HG02763 (cell line): Measurements from ENCODE around the gene CD33.

ENCODE experiments used
- ATAC-seq: cut with Tn5 transposase; IDR thresholded peaks from one replicate; pipeline ENCODE4 v1.9.1; 2021; ENCODE audit warnings: mild to moderate bottlenecking, moderate library complexity; ENCODE audit not compliant: unreplicated experiment

The CD33 gene

GRCh38 chr19:51258165-51259160, 33.6 kb downstream of the CD33 start:
- no peak for ATAC-seq

- no peak for ATAC-seq
Measured at GRCh38 chr19:51259348-51260245, 34.7 kb downstream of the CD33 start.

GRCh38 chr19:51263808-51264207, 38.9 kb downstream of the CD33 start:
- ATAC-seq, result no peak

GRCh38 chr19:51271067-51271466, 46.2 kb downstream of the CD33 start:
- ATAC-seq, result no peak

DNA sequence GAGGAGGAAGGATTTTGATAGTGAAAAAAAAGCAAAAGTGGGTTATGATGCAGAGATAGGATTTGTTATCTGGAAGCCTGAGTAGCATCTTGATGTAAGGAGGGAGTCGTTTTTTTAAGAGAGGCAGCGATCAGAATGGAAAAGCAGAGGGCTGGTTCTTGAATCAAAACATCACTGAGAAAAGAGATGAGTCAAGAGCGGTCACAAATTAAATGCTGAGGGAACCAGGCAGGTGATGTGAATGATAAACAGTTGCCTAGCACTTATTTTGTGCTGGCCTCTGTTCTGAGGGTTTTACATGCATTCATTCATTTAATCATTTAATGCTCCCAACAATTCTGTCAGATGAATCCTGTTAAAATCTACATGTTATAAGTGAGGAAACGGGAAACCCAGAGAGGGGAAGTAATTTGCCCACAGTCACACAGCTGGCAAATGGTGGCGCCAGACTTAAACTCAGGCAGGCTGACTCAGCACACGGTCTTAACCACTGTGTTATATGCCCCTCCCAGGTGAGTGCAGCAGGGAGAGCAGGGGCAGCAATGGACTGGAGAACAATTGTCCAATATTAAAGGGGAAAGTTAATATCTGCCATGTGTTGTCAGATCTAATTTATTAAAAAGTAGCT, 47.4 kb downstream of the CD33 start:
- no peak for ATAC-seq

DNA sequence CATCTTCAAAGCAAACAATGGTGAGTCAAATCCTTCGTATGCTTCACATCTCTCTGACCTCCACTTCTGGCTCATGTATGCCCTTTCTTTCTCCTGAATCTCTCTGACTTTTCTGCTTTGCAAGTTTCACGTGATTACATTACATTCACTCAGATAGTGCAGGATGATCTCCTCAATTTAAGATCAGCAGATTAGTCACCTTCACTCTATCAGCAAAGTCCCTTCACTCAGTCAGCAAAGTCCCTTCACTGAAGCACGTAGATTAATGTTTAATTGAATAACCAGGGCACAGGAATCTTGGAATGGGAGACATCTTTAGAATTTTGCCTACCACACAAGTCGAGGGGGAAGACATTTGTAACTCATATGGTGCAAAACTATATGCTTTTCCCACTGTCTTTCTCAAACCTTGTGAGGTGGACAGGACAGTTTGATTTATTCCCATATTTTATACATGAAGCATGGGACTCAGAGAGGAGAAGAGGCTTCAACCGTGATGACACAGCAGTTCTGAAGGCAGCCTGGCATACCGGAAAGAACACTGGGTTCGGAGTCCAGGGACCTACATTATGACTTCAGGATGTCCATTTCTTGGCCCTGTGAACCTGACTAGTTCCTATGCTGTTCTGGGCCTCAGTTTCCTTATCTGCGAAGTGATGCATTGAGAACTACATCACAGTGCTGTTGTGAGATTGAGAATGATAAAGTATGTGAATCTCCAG, 49.3 kb downstream of the CD33 start:
- ATAC-seq, result no peak

GRCh38 chr19:51277112-51277511, 52.2 kb downstream of the CD33 start:
- no peak for ATAC-seq

GRCh38 chr19:51282335-51282734, 57.5 kb downstream of the CD33 start:
- no peak for ATAC-seq

DNA sequence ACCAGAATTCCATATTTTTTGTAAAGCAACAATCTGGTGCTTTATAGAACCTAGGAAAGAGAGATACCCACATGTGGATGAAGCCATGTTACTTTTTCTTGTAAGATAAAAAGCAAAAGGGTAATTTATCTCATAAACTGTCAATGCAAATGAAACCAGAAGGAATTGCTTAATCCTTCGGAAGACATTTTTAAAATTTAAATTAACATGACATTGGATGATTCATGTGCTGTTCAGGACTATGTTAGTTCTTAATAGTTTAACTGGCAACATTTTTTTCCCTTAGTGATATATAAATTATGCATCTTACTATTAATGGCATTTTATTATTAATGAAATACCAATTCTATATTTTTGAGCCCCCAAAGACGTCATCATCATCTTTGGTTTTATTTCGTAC, 60.8 kb downstream of the CD33 start:
- ATAC-seq, result no peak
